ENCODE data around the gene TNFRSF1A. TPM values are rescaled to one million over a fixed set of nuclear protein-coding genes. Genes with fewer than 3 reads are reported as not detected.

Gene TNFRSF1A
- total and polyA plus RNA-seq, 2 of the 13 experiments (the other 11 are each of a cell fraction or from before 2014, with no cell fraction given) = 41.5 to 61.2 TPM

DNA sequence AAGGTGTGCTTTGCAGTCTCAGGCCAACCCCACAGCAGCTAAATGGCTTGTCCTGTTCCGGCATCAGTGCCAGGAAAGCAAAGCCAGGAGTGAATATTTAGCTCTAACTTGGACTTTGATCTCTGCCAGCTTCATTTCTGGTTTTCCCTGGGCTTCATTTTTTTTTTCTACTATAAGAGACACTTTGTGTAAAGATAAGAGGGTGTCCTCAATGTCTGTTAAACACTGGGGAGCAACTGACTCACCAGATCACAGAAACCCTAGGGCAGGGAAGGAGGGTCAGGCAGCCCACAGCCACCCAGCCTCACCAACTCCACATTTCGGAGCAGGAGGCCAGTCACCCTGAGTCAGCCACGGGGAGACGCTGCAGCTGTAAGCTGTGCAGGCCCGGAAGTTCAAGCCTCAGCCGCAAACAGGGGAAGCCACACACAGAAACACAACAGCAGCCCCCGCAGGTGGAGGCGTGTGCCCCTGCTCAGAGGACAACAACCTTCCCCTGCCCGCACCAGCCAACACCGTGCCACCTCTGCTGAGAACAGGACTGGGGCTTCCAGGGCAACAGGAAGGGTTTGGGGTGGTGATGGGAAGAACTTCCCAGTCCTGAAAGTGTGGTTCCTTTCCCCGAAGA lies 6.3 kb downstream of the TNFRSF1A start (continued):
- TF ChIP-seq, protein P1, sequence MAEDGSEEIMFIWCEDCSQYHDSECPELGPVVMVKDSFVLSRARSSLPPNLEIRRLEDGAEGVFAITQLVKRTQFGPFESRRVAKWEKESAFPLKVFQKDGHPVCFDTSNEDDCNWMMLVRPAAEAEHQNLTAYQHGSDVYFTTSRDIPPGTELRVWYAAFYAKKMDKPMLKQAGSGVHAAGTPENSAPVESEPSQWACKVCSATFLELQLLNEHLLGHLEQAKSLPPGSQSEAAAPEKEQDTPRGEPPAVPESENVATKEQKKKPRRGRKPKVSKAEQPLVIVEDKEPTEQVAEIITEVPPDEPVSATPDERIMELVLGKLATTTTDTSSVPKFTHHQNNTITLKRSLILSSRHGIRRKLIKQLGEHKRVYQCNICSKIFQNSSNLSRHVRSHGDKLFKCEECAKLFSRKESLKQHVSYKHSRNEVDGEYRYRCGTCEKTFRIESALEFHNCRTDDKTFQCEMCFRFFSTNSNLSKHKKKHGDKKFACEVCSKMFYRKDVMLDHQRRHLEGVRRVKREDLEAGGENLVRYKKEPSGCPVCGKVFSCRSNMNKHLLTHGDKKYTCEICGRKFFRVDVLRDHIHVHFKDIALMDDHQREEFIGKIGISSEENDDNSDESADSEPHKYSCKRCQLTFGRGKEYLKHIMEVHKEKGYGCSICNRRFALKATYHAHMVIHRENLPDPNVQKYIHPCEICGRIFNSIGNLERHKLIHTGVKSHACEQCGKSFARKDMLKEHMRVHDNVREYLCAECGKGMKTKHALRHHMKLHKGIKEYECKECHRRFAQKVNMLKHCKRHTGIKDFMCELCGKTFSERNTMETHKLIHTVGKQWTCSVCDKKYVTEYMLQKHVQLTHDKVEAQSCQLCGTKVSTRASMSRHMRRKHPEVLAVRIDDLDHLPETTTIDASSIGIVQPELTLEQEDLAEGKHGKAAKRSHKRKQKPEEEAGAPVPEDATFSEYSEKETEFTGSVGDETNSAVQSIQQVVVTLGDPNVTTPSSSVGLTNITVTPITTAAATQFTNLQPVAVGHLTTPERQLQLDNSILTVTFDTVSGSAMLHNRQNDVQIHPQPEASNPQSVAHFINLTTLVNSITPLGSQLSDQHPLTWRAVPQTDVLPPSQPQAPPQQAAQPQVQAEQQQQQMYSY (CRISPR knock-in tag; IDR thresholded peaks at IDR 0.05) = peak; percentile 55; the same call in 1 of the 2 replicates
- TF ChIP-seq RXRB (CRISPR knock-in tag; IDR thresholded peaks at IDR 0.05; ENCODE audit: borderline replicate concordance) = 0 out of 2 replicates have a peak, but pooled peaks have one; percentile 53
- TF ChIP-seq SMC3 (IDR thresholded peaks at IDR 0.05; ENCODE audit: low read length) = peak; percentile 54
- 0 out of 2 replicates have a peak, but pooled peaks have one; percentile 6 for TF ChIP-seq CBX5 (CRISPR knock-in tag; IDR thresholded peaks at IDR 0.05; ENCODE audit: borderline replicate concordance)
- TF ChIP-seq GABPA (IDR thresholded peaks at IDR 0.05; ENCODE audit: low read depth, low read length) = no peak
- TF ChIP-seq GABPA (CRISPR knock-in tag; IDR thresholded peaks at IDR 0.05; ENCODE audit: low read depth) = peak; percentile 74
- TF ChIP-seq, protein P2, sequence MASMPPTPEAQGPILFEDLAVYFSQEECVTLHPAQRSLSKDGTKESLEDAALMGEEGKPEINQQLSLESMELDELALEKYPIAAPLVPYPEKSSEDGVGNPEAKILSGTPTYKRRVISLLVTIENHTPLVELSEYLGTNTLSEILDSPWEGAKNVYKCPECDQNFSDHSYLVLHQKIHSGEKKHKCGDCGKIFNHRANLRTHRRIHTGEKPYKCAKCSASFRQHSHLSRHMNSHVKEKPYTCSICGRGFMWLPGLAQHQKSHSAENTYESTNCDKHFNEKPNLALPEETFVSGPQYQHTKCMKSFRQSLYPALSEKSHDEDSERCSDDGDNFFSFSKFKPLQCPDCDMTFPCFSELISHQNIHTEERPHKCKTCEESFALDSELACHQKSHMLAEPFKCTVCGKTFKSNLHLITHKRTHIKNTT (CRISPR knock-in tag; IDR thresholded peaks at IDR 0.05) = 0 out of 2 replicates have a peak, but pooled peaks have one; percentile 63
- TF ChIP-seq, protein P3, sequence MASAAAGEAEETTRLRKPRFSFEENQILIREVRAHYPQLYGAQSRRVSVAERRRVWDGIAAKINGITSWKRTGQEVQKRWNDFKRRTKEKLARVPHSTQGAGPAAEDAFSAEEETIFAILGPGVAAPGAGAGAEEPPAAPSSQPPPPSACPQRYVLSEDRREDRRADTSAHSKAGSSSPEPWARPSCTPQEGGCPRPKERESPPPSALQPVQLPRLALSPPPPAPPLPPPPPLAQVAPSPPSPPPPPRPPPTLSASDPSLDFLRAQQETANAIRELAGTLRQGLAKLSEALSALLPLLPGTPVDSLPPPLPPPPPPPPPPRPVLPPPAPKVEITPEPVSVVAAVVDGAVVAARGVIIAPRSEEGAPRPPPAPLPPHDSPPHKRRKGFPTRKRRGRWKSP (CRISPR knock-in tag; IDR thresholded peaks at IDR 0.05) = 0 out of 2 replicates have a peak, but pooled peaks have one; percentile 17
- TF ChIP-seq SALL1 (CRISPR knock-in tag; IDR thresholded peaks at IDR 0.05) = peak; percentile 43
- TF ChIP-seq ZNF878 (CRISPR knock-in tag; IDR thresholded peaks at IDR 0.05) = 0 out of 2 replicates have a peak, but pooled peaks have one; percentile 86
- TF ChIP-seq LCORL (IDR thresholded peaks at IDR 0.05) = no peak
- TF ChIP-seq LCORL (CRISPR knock-in tag; IDR thresholded peaks at IDR 0.05) = peak; percentile 76; the same call in 1 of the 2 replicates
- TF ChIP-seq ZNF282 (IDR thresholded peaks at IDR 0.05; ENCODE audit: partially characterized antibody) = no peak
- TF ChIP-seq MAFK (conservative IDR thresholded peaks at IDR 0.05 in 1 of 2, IDR thresholded peaks at IDR 0.05 in 1 of 2; ENCODE audit: low read length in 2 of 2) = peak in 1 of 2 experiments; percentile 15; a peak in 1 of 4 replicates
- peak; percentile 35; the same call in 1 of the 2 replicates for TF ChIP-seq ZSCAN9 (CRISPR knock-in tag; IDR thresholded peaks at IDR 0.05; ENCODE audit: borderline replicate concordance)
- 0 out of 2 replicates have a peak, but pooled peaks have one; percentile 67 for TF ChIP-seq ZNF724P (CRISPR knock-in tag; IDR thresholded peaks at IDR 0.05; ENCODE audit: borderline replicate concordance)
- peak; percentile 76 for TF ChIP-seq TARDBP (CRISPR knock-in tag; IDR thresholded peaks at IDR 0.05)
- TF ChIP-seq PAX8 (CRISPR knock-in tag; IDR thresholded peaks at IDR 0.05; ENCODE audit: borderline replicate concordance) = no peak
- TF ChIP-seq FOXA3 (CRISPR knock-in tag; IDR thresholded peaks at IDR 0.05) = no peak; the same call in 1 of the 2 replicates
- peak; percentile 50; the same call in 1 of the 2 replicates for TF ChIP-seq KAT8 (CRISPR knock-in tag; IDR thresholded peaks at IDR 0.05)
- 0 out of 2 replicates have a peak, but pooled peaks have one; percentile 50 for TF ChIP-seq KLF12 (CRISPR knock-in tag; IDR thresholded peaks at IDR 0.05; ENCODE audit: borderline replicate concordance)
- TF ChIP-seq ATF1 (CRISPR knock-in tag; IDR thresholded peaks at IDR 0.05) = peak; percentile 44; the same call in 1 of the 2 replicates
- TF ChIP-seq YY1 (IDR thresholded peaks at IDR 0.05; ENCODE audit: insufficient read depth, insufficient replicate concordance, low read depth, low read length) = peak; percentile 26
- TF ChIP-seq, protein P4, sequence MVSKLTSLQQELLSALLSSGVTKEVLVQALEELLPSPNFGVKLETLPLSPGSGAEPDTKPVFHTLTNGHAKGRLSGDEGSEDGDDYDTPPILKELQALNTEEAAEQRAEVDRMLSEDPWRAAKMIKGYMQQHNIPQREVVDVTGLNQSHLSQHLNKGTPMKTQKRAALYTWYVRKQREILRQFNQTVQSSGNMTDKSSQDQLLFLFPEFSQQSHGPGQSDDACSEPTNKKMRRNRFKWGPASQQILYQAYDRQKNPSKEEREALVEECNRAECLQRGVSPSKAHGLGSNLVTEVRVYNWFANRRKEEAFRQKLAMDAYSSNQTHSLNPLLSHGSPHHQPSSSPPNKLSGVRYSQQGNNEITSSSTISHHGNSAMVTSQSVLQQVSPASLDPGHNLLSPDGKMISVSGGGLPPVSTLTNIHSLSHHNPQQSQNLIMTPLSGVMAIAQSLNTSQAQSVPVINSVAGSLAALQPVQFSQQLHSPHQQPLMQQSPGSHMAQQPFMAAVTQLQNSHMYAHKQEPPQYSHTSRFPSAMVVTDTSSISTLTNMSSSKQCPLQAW (CRISPR knock-in tag; IDR thresholded peaks at IDR 0.05) = peak; percentile 41; the same call in 1 of the 2 replicates
